Fibroblast of pulmonary artery (primary cell): Measurements from ENCODE around the gene MORF4L1.
"Not testable (repeated sequence)": the region's sequence is repeated elsewhere in the genome, so short reads cannot be mapped to it uniquely, and the experiment has no call there.

Source experiments
- DNase-seq: peaks from one replicate; pipeline ENCODE4 v3.0.0-alpha.2; 2010; ENCODE audit warnings: low read depth
- H3K4me3 ChIP-seq: replicated peaks from 2 replicates; pipeline ENCODE4 v1.5.1; 2011; ENCODE audit warnings: low read depth, mild to moderate bottlenecking, control low read depth, low read length, moderate library complexity
- TF ChIP-seq, protein P1 (sequence below): IDR thresholded peaks from 2 replicates; pipeline ENCODE4 v1.5.1; 2011; ENCODE audit warnings: mild to moderate bottlenecking, control low read depth, low read length, inconsistent platforms; ENCODE audit errors: missing control alignments

MORF4L1 gene

DNA sequence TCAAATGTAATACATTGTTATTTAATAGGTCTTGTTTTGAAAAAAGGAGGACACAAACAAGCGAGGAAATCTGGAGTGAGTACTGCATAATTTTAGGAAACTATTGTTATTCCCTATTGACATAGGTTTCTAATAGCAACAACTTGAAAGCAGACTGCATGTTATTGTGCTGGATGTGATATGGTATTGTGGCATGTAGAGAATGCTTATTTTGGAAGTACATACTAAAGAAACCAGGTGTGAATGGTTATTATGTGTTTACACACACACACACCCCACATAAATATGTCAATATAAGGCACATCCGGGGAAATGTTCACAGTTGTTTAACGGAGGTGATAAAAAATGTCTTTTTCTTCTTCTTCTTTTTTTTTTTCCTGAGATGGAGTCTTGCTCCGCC is 5.9 kb upstream of the MORF4L1 start:
- H3K4me3 ChIP-seq = no peak overlapping the region
- no peak for DNase-seq
- TF ChIP-seq, protein P1, sequence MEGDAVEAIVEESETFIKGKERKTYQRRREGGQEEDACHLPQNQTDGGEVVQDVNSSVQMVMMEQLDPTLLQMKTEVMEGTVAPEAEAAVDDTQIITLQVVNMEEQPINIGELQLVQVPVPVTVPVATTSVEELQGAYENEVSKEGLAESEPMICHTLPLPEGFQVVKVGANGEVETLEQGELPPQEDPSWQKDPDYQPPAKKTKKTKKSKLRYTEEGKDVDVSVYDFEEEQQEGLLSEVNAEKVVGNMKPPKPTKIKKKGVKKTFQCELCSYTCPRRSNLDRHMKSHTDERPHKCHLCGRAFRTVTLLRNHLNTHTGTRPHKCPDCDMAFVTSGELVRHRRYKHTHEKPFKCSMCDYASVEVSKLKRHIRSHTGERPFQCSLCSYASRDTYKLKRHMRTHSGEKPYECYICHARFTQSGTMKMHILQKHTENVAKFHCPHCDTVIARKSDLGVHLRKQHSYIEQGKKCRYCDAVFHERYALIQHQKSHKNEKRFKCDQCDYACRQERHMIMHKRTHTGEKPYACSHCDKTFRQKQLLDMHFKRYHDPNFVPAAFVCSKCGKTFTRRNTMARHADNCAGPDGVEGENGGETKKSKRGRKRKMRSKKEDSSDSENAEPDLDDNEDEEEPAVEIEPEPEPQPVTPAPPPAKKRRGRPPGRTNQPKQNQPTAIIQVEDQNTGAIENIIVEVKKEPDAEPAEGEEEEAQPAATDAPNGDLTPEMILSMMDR = no peak

DNA sequence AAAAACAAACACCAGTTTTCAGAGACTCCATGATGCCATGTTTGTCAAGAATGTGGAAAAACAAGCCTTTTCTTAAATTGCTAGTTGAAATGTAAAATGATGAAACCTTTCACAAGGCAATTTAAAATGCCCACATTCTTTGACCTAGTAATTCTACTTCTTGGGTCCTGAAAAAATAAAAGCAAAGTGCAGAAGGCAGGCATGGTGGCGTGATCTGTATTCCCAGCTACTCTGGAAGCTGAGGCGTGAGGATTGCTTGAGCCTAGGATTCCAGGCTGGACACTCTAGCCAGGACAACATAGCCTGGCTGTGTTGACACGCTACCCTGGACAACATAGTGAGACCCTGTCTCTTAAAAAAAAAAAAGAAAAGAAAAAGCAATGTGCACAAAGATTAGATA is 4.3 kb upstream of the MORF4L1 start:
- H3K4me3 ChIP-seq = no peak overlapping the region
- TF ChIP-seq, protein P1 = no peak
- no peak for DNase-seq

DNA sequence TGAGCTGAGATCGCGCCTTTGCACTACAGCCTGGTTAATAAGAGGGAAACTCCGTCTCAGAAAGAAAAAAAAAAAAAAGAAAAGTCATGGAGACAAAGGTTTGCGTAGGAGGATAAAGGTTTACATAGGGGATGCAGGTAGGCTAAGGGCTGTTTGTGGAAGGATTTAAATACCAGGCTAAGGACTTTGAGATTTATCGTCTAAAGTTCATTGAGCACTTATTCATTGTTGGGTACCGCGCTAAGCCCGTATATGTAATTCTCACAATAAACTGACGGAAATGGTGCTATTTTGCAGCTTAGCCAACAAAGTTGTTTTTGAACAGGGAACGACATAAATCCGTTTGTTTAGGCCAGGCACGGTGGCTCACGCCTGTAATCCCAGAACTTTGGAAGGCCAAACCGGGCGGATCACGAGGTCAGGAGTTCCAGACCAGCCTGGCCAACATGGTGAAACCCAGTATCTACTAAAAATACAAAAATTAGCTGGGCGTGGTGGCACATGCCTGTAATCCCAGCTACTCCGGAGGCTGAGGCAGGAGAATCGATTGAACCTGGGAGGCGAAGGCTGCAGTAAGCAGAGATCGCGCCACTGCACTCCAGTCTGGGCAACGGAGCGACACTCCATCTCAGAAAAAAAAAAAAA is 1.1 kb upstream of the MORF4L1 start:
- peak overlapping the region; percentile 58 for H3K4me3 ChIP-seq
- not testable (repeated sequence) for DNase-seq

DNA sequence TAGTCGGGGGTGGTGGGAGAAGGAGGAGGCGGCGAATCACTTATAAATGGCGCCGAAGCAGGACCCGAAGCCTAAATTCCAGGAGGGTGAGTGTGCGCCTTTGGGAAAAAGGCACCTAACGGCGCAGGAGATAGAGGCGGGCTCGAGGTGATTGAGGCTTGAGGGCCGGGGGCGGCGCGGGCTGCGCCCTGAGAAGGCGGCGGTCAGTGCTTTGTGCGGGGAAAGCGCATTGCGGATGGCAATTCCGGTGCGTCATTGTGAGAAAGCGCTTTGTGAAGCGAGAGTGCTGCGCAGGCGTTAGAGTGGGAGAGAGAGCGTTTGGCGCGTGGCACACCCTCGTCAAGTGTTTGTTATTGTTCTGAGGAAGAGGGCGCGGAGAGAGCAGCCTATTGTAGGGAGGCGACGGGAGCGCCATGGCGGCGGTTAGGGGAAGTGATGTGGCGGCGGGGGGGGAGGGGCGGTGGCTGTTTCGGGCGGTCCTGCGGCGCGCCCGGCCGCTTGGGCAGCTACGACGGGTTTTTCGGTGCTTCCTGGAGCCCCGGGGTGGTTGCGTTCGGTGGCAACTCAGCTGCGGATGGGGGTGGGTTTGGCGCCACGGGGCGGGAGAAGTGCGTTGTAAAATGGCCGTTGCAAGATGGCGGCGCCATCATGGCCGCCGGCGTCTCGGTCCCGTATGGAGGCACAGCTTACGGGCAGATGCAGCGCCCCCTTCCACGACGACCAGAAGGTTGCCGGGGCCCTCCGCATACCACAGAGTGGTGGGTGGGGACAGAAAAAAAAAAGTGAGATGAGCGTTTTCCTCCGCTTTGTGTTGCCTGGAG is 492 bp downstream of the MORF4L1 start:
- H3K4me3 ChIP-seq = peak overlapping the region; percentile 99
- TF ChIP-seq, protein P1 = peak; percentile 38
- peak; percentile 92 for DNase-seq

DNA sequence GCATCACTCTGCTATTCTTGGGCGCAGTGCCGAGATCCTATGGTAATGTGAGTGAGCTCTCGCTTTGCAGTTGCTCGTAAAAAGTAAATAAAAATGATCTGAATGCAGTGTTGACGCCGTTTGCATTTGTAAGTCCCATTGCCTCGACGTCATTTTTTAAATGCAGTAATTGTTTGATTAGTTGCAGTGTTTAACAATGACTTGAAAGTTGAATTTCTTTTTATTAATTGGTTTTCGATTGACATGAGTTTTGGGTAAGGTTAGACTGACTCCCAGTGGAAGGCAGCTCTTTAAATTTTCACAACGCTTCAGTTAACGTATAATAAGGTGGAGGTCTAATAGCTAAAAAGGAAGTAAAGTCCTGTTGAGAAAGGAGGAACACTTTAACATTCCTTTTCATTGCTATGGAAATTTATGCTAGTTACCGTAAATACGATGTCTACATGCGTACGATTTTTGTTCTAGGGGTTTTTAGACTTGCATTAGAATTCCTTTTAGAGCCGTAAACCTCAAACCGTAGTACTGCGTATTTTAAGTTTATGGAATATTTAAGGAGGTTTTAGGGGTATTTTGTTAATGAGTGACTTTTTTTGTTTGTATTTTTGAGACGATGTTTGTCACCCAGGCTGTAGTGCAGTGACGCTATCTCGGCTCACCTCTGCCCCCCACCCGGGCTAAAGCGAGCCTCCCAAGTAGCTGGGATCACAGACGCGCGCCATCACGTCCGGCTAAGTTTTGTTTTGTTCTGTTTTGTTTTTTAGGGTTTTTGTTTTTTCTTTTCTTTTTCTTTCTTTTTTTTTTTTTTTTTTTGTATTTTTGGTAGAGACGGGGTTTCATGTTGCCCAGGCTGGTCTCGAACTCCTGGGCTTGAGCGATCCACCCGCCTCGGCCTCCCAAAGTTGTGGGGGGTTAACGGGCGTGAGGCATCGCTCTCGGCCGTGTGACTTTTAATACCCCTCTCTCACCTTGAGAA is 1.4 kb downstream of the MORF4L1 start:
- peak overlapping the region; percentile 99 for H3K4me3 ChIP-seq
- DNase-seq = peak; percentile 24
- TF ChIP-seq, protein P1 = no peak

DNA sequence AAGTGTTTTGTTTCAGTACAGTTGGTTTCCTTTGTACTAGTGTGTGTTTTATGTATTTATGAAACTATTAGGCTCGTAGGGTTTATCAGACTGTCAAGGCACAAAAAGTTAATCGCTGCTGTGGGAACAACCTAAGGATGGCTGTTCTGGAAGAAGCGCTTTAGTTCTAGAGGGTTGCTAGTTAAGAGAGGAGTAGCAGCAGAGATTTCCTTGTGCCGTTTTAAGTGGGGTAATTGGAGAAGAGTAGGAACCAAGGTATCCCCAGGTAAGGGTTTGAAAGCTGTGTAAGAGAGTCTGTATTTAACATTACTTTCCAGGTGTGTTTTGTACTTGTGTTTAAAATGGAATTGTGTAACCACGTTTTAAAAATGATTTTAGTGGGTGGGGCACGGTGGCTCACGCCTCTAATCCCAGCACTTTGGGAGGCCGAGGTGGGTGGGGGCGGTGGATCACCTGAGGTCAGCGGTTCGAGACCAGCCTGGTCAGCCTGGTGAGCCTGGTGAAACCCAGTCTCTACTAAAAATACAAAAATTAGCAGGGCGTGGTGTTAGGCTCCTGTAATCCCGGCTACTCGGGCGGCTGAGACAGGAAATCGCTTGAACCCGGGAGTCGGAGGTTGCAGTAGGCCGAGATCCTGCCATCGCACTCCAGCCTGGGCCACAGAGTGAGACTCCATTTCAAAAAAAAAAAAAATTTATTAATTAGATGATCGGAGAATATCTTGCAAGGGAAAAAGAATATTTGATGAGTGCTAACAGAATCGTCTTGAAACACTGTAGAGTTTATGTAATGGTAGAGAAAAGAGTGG is 2.6 kb downstream of the MORF4L1 start:
- H3K4me3 ChIP-seq = peak overlapping the region; percentile 99
- TF ChIP-seq, protein P1 = no peak
- DNase-seq = peak; percentile 14

DNA sequence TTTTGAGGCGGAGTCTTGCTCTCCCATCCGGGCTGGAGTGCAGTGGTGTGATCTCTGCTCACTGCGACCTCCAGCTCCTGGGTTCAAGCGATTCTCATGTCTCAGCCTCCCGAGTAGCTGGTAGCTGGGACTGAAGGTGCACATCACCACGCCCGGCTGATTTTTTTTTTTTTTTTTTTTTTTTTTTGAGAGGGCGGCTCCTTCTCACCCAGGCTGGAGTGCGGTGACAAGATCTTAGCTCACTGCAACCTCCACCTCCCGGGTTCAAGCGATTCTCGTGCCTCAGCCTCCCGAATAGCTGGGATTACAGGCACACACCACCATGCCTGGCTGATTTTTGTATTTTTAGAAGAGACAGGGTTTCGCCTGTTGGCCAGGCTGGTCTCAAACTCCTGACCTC is 4.3 kb downstream of the MORF4L1 start:
- DNase-seq, H3K4me3 ChIP-seq: not testable (repeated sequence)
